WTC11 (cell line): ENCODE measurements around the gene KLHDC7A. TPM values are rescaled to one million over a fixed set of nuclear protein-coding genes. Genes with fewer than 3 reads are reported as not detected.
A peak's percentile ranks its signal among the peaks of the same experiment; 100 is the strongest.

Experiments used
- ATAC-seq: fragments of 200-7000 bp; cut with Tn5 transposase; 2 replicates; pipeline ENCODE4 v1.10.0; 2021; ENCODE audit warnings: mild to moderate bottlenecking, moderate library complexity
- CTCF ChIA-PET: fragments of 300-600 bp; sonication (Branson Sonifier 250); formaldehyde crosslinking; loops from one replicate; lab custom pipeline; 2021; ENCODE audit warnings: antibody characterized with exemption; lab: Charles Lee
- POLR2A ChIA-PET: fragments of 350-600 bp; sonication (Branson Sonifier 250); formaldehyde crosslinking; loops from one replicate; lab custom pipeline; 2021; ENCODE audit warnings: antibody characterized with exemption; lab: Charles Lee
- DNase-seq: peaks from one replicate; pipeline ENCODE4 v3.0.0; 2021; ENCODE audit warnings: low spot score
- H3K27ac Mint-ChIP-seq: 2 replicates; pipeline ENCODE4 v1.8.0; 2021; ENCODE audit warnings: mixed read lengths
- H3K27me3 Mint-ChIP-seq: 2 replicates; pipeline ENCODE4 v1.8.0; 2021; ENCODE audit warnings: low read depth, mild to moderate bottlenecking, moderate library complexity, mixed read lengths
- H3K36me3 Mint-ChIP-seq: 2 replicates; pipeline ENCODE4 v1.8.0; 2021; ENCODE audit warnings: mixed read lengths
- H3K4me1 Mint-ChIP-seq: 2 replicates; pipeline ENCODE4 v1.8.0; 2022; ENCODE audit warnings: mixed read lengths
- H3K4me3 Mint-ChIP-seq: 2 replicates; pipeline ENCODE4 v1.8.0; 2021; ENCODE audit warnings: mild to moderate bottlenecking, moderate library complexity, mixed read lengths
- H3K9me3 Mint-ChIP-seq: 2 replicates; pipeline ENCODE4 v1.8.0; 2021; ENCODE audit warnings: mixed read lengths
- GRHL2 ChIP-seq: fragments of 250-450 bp; sonication (Bioruptor Pico); IDR thresholded peaks from 2 replicates; pipeline ENCODE4 v1.8.0; 2022; ENCODE audit warnings: mild to moderate bottlenecking, moderate library complexity; ENCODE audit not compliant: insufficient replicate concordance, severe bottlenecking
- GTF2I ChIP-seq: fragments of 250-450 bp; sonication (Bioruptor Pico); conservative IDR thresholded peaks from 2 replicates; pipeline ENCODE4 v1.4.0; 2021; ENCODE audit warnings: mild to moderate bottlenecking
- NFYB ChIP-seq: sonication (generic); formaldehyde crosslinking; conservative IDR thresholded peaks from 2 replicates; pipeline ENCODE4 v1.8.0; 2022; ENCODE audit warnings: low read depth, missing genetic modification reagents
- TEAD1 ChIP-seq: sonication (generic); formaldehyde crosslinking; IDR thresholded peaks from 2 replicates; pipeline ENCODE4 v1.8.0; 2022; ENCODE audit warnings: mild to moderate bottlenecking, missing genetic modification reagents
- ZNF219 ChIP-seq: sonication (generic); formaldehyde crosslinking; IDR thresholded peaks from 2 replicates; pipeline ENCODE4 v1.8.0; 2023; ENCODE audit warnings: missing genetic modification reagents, mild to moderate bottlenecking, borderline replicate concordance
- total RNA-seq: library from RNA; stranded (reverse); gene quantifications from 3 replicates; pipeline ENCODE4 v1.2.3, GENCODE V29; 2021
- TF ChIP-seq, protein P1 (sequence below): sonication (generic); formaldehyde crosslinking; IDR thresholded peaks from 2 replicates; pipeline ENCODE4 v1.8.1; 2023; ENCODE audit warnings: mild to moderate bottlenecking, missing genetic modification reagents, moderate library complexity
- TF ChIP-seq, protein P2 (sequence below): sonication (generic); formaldehyde crosslinking; IDR thresholded peaks from 2 replicates; pipeline ENCODE4 v1.8.1; 2022; ENCODE audit warnings: low read depth, missing genetic modification reagents, borderline replicate concordance
- TF ChIP-seq, protein P3 (sequence below): fragments of 250-450 bp; sonication (Bioruptor Pico); IDR thresholded peaks from 2 replicates; pipeline ENCODE4 v1.9.0; 2021; ENCODE audit warnings: mild to moderate bottlenecking, borderline replicate concordance
- TF ChIP-seq, protein P4 (sequence below): sonication (generic); formaldehyde crosslinking; IDR thresholded peaks from 2 replicates; pipeline ENCODE4 v1.8.0; 2022; ENCODE audit warnings: mild to moderate bottlenecking, missing genetic modification reagents

The KLHDC7A gene
- total RNA-seq, 1 experiment from 2014 or later: 14.3 TPM

DNA sequence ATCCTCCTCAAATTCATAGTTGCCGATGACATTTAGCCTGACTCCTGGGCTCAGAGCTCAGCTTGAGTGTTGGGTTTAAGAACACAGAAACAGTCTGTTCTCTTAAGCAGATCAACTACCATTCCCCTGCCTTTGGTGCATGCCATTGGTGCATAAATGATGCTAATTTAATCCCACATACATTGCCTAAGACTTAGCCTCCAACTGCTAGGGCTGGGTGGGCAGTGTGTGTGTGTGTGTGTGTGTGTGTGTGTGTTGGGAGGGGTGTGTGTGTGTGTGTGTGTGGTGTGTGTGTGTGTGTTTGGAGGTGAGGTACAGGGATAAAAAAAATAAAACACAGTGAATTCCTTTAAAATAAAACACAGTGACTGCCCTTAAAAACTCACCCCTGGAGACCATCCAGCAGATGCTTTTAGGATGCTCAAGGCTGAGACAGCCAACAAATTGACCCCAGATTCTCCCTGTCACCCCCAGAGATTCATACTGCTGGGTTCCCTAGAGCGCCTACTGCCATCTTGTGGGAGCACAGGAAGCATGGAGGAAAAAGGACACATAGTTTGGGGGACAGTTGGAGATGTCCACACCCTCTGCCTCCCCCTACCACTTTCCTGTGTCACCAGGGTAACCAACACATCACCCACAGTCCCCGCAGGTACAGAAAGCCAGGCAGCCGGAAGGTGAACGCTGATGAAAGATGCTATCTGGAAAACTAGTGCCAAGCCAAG is 30.6 kb downstream of the KLHDC7A start:
- no peak for TF ChIP-seq ZNF219 (CRISPR knock-in tag)
- TF ChIP-seq GRHL2 (CRISPR knock-in tag): no peak
- no peak for TF ChIP-seq GTF2I
- TF ChIP-seq, protein P1, sequence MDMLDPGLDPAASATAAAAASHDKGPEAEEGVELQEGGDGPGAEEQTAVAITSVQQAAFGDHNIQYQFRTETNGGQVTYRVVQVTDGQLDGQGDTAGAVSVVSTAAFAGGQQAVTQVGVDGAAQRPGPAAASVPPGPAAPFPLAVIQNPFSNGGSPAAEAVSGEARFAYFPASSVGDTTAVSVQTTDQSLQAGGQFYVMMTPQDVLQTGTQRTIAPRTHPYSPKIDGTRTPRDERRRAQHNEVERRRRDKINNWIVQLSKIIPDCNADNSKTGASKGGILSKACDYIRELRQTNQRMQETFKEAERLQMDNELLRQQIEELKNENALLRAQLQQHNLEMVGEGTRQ (CRISPR knock-in tag): no peak
- TF ChIP-seq NFYB (CRISPR knock-in tag): no peak
- CTCF ChIA-PET: interaction anchor here (0.5 to 2.9 kb wide), 16 partner anchors 14 to 309 kb away, joined by 3 to 10 read pairs (median 4); no protein-coding TSS in a partner anchor
- POLR2A ChIA-PET: no interaction called here
- peaks cover 20% of the 10 kb centered on the region for H3K27me3 Mint-ChIP-seq
- H3K9me3 Mint-ChIP-seq: peaks cover 39% of the 10 kb centered on the region
- peaks cover 9% of the 10 kb centered on the region for H3K4me1 Mint-ChIP-seq
- ATAC-seq (peak; percentile 66), DNase-seq (peak; percentile 33)
- H3K27ac Mint-ChIP-seq: no peak overlapping the region
- no peak overlapping the region for H3K4me3 Mint-ChIP-seq
- peaks cover 13% of the 10 kb centered on the region for H3K36me3 Mint-ChIP-seq

- no peak overlapping the region for H3K27ac Mint-ChIP-seq
- CTCF ChIA-PET: interaction anchor here (0.6 to 2.9 kb wide), 16 partner anchors 11 to 309 kb away, joined by 3 to 10 read pairs (median 4); no protein-coding TSS in a partner anchor
- H3K4me1 Mint-ChIP-seq: peaks cover 9% of the 10 kb centered on the region
- no peak for DNase-seq
- TF ChIP-seq, protein P2, sequence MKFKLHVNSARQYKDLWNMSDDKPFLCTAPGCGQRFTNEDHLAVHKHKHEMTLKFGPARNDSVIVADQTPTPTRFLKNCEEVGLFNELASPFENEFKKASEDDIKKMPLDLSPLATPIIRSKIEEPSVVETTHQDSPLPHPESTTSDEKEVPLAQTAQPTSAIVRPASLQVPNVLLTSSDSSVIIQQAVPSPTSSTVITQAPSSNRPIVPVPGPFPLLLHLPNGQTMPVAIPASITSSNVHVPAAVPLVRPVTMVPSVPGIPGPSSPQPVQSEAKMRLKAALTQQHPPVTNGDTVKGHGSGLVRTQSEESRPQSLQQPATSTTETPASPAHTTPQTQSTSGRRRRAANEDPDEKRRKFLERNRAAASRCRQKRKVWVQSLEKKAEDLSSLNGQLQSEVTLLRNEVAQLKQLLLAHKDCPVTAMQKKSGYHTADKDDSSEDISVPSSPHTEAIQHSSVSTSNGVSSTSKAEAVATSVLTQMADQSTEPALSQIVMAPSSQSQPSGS: no peak
- ATAC-seq: no peak
- peaks cover 34% of the 10 kb centered on the region for H3K9me3 Mint-ChIP-seq
- H3K27me3 Mint-ChIP-seq: peaks cover 17% of the 10 kb centered on the region
- H3K4me3 Mint-ChIP-seq: no peak overlapping the region
- POLR2A ChIA-PET: no interaction called here
- H3K36me3 Mint-ChIP-seq: peaks cover 13% of the 10 kb centered on the region
Measured at GRCh38 chr1:18511874-18512150, 31.1 kb downstream of the KLHDC7A start.

DNA sequence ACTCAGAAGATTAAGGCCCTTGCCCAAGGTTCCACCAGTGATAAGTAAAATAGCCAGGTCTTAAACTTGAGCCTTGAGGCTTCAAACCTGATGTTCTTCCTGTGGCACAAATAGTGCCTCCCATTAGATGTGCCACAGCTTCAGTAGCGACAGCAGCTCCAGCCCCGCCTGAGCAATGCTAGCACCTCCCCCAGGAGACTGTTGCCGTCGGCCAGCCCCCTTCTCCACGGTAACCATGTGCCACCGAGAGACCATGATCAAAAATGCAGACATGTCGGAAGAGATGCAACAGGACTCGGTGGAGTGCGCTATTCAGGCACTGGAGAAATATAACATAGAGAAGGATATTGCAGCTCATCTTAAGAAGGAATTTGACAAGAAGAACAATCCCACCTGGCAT is 32.2 kb downstream of the KLHDC7A start:
- H3K9me3 Mint-ChIP-seq: peaks cover 29% of the 10 kb centered on the region
- DNase-seq (no peak), ATAC-seq (peak; percentile 51)
- peaks cover 9% of the 10 kb centered on the region for H3K4me1 Mint-ChIP-seq
- CTCF ChIA-PET: interaction anchor here (0.7 to 2.9 kb wide), 8 partner anchors 12 to 213 kb away, joined by 3 to 10 read pairs (median 4); no protein-coding TSS in a partner anchor
- H3K27me3 Mint-ChIP-seq: peaks cover 11% of the 10 kb centered on the region
- H3K4me3 Mint-ChIP-seq: no peak overlapping the region
- POLR2A ChIA-PET: no interaction called here
- no peak for TF ChIP-seq TEAD1 (CRISPR knock-in tag)
- TF ChIP-seq, protein P3, sequence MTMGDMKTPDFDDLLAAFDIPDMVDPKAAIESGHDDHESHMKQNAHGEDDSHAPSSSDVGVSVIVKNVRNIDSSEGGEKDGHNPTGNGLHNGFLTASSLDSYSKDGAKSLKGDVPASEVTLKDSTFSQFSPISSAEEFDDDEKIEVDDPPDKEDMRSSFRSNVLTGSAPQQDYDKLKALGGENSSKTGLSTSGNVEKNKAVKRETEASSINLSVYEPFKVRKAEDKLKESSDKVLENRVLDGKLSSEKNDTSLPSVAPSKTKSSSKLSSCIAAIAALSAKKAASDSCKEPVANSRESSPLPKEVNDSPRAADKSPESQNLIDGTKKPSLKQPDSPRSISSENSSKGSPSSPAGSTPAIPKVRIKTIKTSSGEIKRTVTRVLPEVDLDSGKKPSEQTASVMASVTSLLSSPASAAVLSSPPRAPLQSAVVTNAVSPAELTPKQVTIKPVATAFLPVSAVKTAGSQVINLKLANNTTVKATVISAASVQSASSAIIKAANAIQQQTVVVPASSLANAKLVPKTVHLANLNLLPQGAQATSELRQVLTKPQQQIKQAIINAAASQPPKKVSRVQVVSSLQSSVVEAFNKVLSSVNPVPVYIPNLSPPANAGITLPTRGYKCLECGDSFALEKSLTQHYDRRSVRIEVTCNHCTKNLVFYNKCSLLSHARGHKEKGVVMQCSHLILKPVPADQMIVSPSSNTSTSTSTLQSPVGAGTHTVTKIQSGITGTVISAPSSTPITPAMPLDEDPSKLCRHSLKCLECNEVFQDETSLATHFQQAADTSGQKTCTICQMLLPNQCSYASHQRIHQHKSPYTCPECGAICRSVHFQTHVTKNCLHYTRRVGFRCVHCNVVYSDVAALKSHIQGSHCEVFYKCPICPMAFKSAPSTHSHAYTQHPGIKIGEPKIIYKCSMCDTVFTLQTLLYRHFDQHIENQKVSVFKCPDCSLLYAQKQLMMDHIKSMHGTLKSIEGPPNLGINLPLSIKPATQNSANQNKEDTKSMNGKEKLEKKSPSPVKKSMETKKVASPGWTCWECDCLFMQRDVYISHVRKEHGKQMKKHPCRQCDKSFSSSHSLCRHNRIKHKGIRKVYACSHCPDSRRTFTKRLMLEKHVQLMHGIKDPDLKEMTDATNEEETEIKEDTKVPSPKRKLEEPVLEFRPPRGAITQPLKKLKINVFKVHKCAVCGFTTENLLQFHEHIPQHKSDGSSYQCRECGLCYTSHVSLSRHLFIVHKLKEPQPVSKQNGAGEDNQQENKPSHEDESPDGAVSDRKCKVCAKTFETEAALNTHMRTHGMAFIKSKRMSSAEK (CRISPR knock-in tag): no peak
- no peak overlapping the region for H3K27ac Mint-ChIP-seq
- H3K36me3 Mint-ChIP-seq: peaks cover 18% of the 10 kb centered on the region

DNA sequence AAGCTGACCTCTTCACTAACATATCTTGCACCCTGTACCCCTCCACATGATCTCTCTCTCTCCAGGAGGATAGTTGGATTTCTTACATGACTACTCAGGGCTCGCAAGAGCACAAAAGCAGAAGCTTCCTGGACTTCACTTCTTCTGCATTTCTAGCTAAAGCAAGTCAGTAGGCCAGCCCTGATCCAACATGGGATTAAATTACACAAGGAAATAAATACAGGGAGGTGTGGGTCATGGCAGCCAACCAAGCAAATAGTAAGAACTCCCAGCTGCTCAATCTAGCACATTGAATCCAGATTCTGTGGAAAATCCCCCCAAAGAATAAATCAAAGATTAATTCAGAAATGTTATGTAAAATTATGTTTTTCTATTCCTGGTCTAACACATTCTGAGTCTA is 33.3 kb downstream of the KLHDC7A start:
- Mint-ChIP-seq H3K4me1 (peaks cover 9% of the 10 kb centered on the region), H3K27me3 (peaks cover 11% of the 10 kb centered on the region), H3K9me3 (peaks cover 36% of the 10 kb centered on the region), H3K27ac (no peak overlapping the region), H3K36me3 (peaks cover 18% of the 10 kb centered on the region), H3K4me3 (no peak overlapping the region)
- POLR2A ChIA-PET: no interaction called here
- DNase-seq: no peak
- CTCF ChIA-PET: interaction anchor here (0.8 to 1.4 kb wide), 2 partner anchors 28 to 68 kb away, joined by 3 read pairs; no protein-coding TSS in a partner anchor
- TF ChIP-seq, protein P4, sequence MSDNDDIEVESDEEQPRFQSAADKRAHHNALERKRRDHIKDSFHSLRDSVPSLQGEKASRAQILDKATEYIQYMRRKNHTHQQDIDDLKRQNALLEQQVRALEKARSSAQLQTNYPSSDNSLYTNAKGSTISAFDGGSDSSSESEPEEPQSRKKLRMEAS (CRISPR knock-in tag): no peak
- ATAC-seq: no peak
